PFSK-1 (cell line): ENCODE results near the gene RAB31.

Experiments
- FOXP2 ChIP-seq: optimal IDR thresholded peaks from 2 replicates; pipeline ENCODE3; 2011; ENCODE audit warnings: borderline replicate concordance, control low read depth, inconsistent platforms; ENCODE audit not compliant: insufficient read depth; ENCODE audit errors: extremely low read length, extremely low read depth
- POLR2AphosphoS5 ChIP-seq: IDR thresholded peaks from 2 replicates; pipeline ENCODE4 v1.6.1; 2012; ENCODE audit warnings: low read depth, mild to moderate bottlenecking, control low read depth, low read length, moderate library complexity
- REST ChIP-seq, 2 experiments: IDR thresholded peaks; 2 replicates each; pipeline versions ENCODE4 v1.6.1 to v1.8.0; 2011 to 2012; ENCODE audit warnings: low read depth in 2 of 2, low read length in 2 of 2, control low read depth in 1 of 2, inconsistent platforms in 1 of 2, mild to moderate bottlenecking in 1 of 2, moderate library complexity in 1 of 2; ENCODE audit not compliant: insufficient read depth in 1 of 2
- SIN3A ChIP-seq: IDR thresholded peaks from 2 replicates; pipeline ENCODE4 v1.6.1; 2012; ENCODE audit warnings: mild to moderate bottlenecking, low read length, moderate library complexity, borderline replicate concordance; ENCODE audit not compliant: insufficient read depth
- TAF1 ChIP-seq: IDR thresholded peaks from 2 replicates; pipeline ENCODE4 v1.6.1; 2012; ENCODE audit warnings: low read length, control low read depth, borderline replicate concordance; ENCODE audit not compliant: insufficient read depth

- TF ChIP-seq TAF1 (no peak), POLR2AphosphoS5 (no peak), REST (IDR thresholded peaks at IDR 0.05; ENCODE audit: insufficient read depth in 1 of 2, low read depth in 2 of 2, low read length in 2 of 2) (no peak), SIN3A (no peak), FOXP2 (no peak)
Observed at GRCh38 chr18:9868857-9869714, 161.0 kb downstream of the RAB31 start.
